ENCODE measurements around the gene IMMP2L. TPM values are rescaled to one million over a fixed set of nuclear protein-coding genes. Genes with fewer than 3 reads are reported as not detected.

IMMP2L gene
- total and polyA plus RNA-seq, 2 of the 8 experiments (the other 6 are each of a cell fraction or from before 2014, with no cell fraction given) = 2.3 to 10.1 TPM

DNA sequence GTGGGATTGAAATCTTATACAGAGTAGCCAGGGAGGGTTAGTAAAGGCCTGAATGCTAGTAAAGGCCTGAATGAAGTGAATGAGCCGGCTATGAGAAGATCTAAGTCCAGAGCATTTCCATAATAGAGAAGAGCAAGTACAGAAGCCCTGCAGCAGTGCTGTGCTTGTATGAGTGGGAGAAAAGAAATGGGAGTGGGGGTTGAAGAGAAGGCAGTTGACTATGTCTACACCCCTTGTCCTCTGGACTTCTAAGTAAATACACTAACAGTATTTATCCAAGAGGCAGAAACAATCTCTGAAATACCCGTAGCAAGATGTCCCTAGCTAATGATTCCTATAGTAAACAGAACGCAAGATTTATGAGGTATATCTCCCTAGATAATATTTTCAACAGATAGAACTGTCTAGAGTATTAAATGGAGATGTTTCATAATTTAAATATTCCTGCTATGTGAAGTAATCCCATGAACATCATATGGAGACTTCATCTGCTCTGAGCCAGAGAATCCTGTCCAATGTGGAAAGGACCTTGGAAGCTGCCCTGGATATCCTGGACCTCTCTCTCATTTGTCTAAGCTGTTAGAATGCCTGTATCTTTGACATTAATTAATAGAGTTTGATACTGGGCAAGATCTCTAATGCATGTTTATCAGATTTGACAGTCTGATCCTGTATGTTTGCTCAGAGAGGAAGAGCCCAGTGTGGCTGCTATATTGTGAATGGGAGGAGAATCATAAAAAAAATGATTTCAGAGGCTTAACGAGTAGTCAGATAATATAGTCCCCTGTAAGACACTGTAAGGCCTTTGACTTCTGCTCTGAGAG lies 299.8 kb downstream of the IMMP2L start (continued):
- TF ChIP-seq NRF1 (IDR thresholded peaks at IDR 0.05; ENCODE audit: low read depth, low read length) (no peak), HDAC2 (IDR thresholded peaks at IDR 0.05; ENCODE audit: borderline replicate concordance in 1 of 2, low read depth in 2 of 2, low read length in 2 of 2) (no peak), POLR2A (IDR thresholded peaks at IDR 0.05; ENCODE audit: control extremely low read depth in 1 of 2, low read depth in 2 of 2, low read length in 2 of 2) (no peak), CHD1 (IDR thresholded peaks at IDR 0.05; ENCODE audit: low read depth, low read length) (no peak), CTCF (IDR thresholded peaks at IDR 0.05; ENCODE audit: control extremely low read depth in 1 of 3, insufficient read depth in 1 of 3, low read depth in 1 of 3, low read length in 3 of 3) (no peak), SP2 (IDR thresholded peaks at IDR 0.05; ENCODE audit: low read length) (no peak), RBBP5 (IDR thresholded peaks at IDR 0.05; ENCODE audit: borderline replicate concordance, low read depth, low read length) (no peak)

Data from H1 (cell line).